MM.1S (cell line): ENCODE data around the gene THSD7B.

Experiments
- EZH2 ChIP-seq: fragments of 300-600 bp; sonication (generic); optimal IDR thresholded peaks from 2 replicates; pipeline ENCODE3; 2017; ENCODE audit warnings: low read depth, mild to moderate bottlenecking, antibody characterized with exemption, low read length, mixed read lengths
- TF ChIP-seq, protein P1 (sequence below): fragments of 300-600 bp; sonication (generic); IDR thresholded peaks from 2 replicates; pipeline ENCODE4 v1.5.1; 2016; ENCODE audit warnings: antibody characterized with exemption, low read length, mixed read lengths

DNA sequence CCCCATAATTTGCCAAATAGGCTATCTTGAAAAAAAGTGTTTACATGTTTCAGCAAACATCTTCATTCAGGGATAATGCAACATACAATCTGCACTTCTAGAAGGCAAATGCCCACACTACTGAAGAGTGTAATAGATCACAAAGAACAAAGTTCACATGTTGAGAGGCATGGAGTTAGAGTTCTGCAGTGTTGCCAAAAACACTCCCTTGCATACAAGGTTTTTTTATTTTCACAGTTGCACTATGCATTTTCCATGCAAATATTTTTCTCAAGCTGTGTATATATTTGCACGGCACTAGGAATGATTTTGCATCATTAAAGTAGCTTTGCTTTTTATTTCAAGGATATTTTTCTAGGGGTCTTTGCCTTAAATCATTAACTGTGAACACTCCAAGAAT lies 409.9 kb downstream of the THSD7B start:
- TF ChIP-seq, protein P1, sequence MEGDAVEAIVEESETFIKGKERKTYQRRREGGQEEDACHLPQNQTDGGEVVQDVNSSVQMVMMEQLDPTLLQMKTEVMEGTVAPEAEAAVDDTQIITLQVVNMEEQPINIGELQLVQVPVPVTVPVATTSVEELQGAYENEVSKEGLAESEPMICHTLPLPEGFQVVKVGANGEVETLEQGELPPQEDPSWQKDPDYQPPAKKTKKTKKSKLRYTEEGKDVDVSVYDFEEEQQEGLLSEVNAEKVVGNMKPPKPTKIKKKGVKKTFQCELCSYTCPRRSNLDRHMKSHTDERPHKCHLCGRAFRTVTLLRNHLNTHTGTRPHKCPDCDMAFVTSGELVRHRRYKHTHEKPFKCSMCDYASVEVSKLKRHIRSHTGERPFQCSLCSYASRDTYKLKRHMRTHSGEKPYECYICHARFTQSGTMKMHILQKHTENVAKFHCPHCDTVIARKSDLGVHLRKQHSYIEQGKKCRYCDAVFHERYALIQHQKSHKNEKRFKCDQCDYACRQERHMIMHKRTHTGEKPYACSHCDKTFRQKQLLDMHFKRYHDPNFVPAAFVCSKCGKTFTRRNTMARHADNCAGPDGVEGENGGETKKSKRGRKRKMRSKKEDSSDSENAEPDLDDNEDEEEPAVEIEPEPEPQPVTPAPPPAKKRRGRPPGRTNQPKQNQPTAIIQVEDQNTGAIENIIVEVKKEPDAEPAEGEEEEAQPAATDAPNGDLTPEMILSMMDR, result no peak
- no peak for TF ChIP-seq EZH2
